Cardiac fibroblast (primary cell): ENCODE data around the gene PRR15L.
"Not testable (repeated sequence)": the region's sequence is repeated elsewhere in the genome, so short reads cannot be mapped to it uniquely, and the experiment has no call there.

Source experiments
- DNase-seq, 2 donors: peaks; one replicate each; pipeline versions ENCODE4 v3.0.0 to v3.0.0-alpha.2; 2010; ENCODE audit warnings: low read depth in 2 of 2
- H3K4me3 ChIP-seq, 2 donors: replicated peaks in 1 of 2; 1 replicate in 1 of 2; 2 replicates in 1 of 2; pipeline ENCODE4 v1.5.1; 2011; ENCODE audit warnings: low read depth in 2 of 2, low read length in 2 of 2, mild to moderate bottlenecking in 2 of 2, moderate library complexity in 1 of 2
- CTCF ChIP-seq: IDR thresholded peaks from one replicate; pipeline ENCODE4 v1.5.1; 2011; ENCODE audit warnings: low read depth, mild to moderate bottlenecking, low read length, inconsistent platforms

Gene PRR15L

DNA sequence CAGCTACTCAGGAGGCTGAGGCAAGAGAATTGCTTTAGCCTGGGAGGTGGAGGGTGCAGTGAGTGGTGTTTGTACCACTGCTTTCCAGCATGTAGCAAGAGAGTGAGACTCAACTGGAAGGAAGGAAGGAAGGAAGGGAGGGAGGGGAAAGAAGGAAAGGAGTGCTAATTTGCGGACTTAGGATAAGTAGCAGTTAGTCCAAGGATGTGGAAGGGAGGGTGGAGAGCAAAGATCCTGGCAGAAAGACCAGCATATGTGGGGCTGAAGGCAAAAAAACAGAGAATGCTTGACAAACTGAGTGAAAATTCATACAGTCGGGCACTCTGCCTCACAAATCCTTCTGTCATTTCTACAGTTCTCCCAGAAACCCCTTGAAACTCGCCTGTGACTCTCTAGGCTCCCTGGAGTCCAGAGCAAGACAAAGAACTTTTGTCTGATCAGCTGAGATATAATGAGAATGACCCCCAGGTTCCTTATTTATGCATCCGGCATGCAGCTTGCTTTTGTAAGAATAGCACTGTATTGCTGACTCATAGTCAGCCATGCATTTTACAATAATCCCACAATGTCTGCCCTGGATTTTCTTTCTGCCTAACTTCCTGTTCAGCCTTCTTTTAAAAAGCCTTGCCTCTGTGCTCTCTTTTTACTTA, 44.7 kb upstream of the PRR15L start:
- DNase-seq = peak; percentile 78 to 83
- no peak for TF ChIP-seq CTCF
- H3K4me3 ChIP-seq = no peak overlapping the region

- not testable (repeated sequence) for H3K4me3 ChIP-seq, DNase-seq
Measured at GRCh38 chr17:48001657-48002056, 44.0 kb upstream of the PRR15L start.

- H3K4me3 ChIP-seq = no peak overlapping the region
- TF ChIP-seq CTCF = no peak
- DNase-seq = peak in 1 of 2 donors; percentile 51
Measured at GRCh38 chr17:48001197-48001596, 43.5 kb upstream of the PRR15L start.

DNA sequence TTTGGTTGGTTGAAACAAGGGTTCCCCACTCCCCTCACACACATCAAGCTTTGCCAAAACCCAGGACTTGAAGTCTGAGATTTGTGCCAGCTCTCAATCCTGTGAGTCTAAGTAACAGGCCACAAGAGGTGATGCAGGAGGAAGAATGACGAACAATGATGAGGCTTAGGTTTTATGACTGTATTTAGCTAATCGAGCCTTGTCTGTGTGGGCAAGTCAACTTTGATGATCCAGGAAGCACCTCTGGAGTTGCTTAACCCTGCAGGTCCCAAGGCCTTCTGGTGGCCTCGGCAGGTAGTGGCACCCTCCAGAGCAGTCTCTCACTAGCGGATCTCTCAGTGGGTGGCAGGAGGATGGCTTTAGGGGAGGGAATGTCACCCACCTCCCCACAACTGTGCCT, 41.9 kb upstream of the PRR15L start:
- peak in 1 of 2 donors; percentile 53 for DNase-seq
- H3K4me3 ChIP-seq = no peak overlapping the region
- TF ChIP-seq CTCF = no peak

GRCh38 chr17:47998044-47998443, 40.4 kb upstream of the PRR15L start:
- no peak overlapping the region for H3K4me3 ChIP-seq
- no peak for TF ChIP-seq CTCF
- DNase-seq = no peak

- H3K4me3 ChIP-seq = no peak overlapping the region
- TF ChIP-seq CTCF = no peak
- no peak for DNase-seq
Measured at GRCh38 chr17:47997586-47997985, 39.9 kb upstream of the PRR15L start.

GRCh38 chr17:47996201-47996600, 38.5 kb upstream of the PRR15L start:
- no peak for TF ChIP-seq CTCF
- DNase-seq = no peak
- H3K4me3 ChIP-seq = no peak overlapping the region
